Osteoblast (primary cell): Measurements from ENCODE around the gene SART3. TPM values are rescaled to one million over a fixed set of nuclear protein-coding genes. Genes with fewer than 3 reads are reported as not detected.
A peak's percentile ranks its signal among the peaks of the same experiment; 100 is the strongest.

Source experiments
- DNase-seq: peaks from one replicate; pipeline ENCODE4 v3.0.0; 2011; ENCODE audit warnings: low spot score, mixed read lengths; ENCODE audit not compliant: insufficient read length; ENCODE audit errors: missing footprints
- H2AFZ ChIP-seq: 2 replicates; pipeline ENCODE4 v1.6.0; 2011; ENCODE audit warnings: mild to moderate bottlenecking, low read length
- H3K27ac ChIP-seq: 2 replicates; pipeline ENCODE4 v1.5.1; 2011; ENCODE audit warnings: mild to moderate bottlenecking, low read depth, low read length, moderate library complexity
- H3K27me3 ChIP-seq: 2 replicates; pipeline ENCODE4 v1.6.0; 2012; ENCODE audit warnings: mild to moderate bottlenecking, control low read depth, inconsistent platforms, low read length, moderate library complexity; ENCODE audit not compliant: insufficient read depth
- H3K36me3 ChIP-seq: 2 replicates; pipeline ENCODE4 v1.5.1; 2011; ENCODE audit warnings: mild to moderate bottlenecking, low read length, control low read depth, moderate library complexity; ENCODE audit not compliant: insufficient read depth
- H3K4me1 ChIP-seq: 2 replicates; pipeline ENCODE4 v1.5.1; 2011; ENCODE audit warnings: mild to moderate bottlenecking, low read length, control low read depth, moderate library complexity; ENCODE audit not compliant: insufficient read depth
- H3K4me2 ChIP-seq: 2 replicates; pipeline ENCODE4 v1.6.0; 2011; ENCODE audit warnings: mild to moderate bottlenecking, low read length; ENCODE audit not compliant: insufficient read depth
- H3K4me3 ChIP-seq: fragments of 200-600 bp; sonication (generic); 3 replicates; pipeline ENCODE4 v1.5.1; 2012; ENCODE audit warnings: mild to moderate bottlenecking, low read length, inconsistent platforms; ENCODE audit not compliant: insufficient read depth
- H3K79me2 ChIP-seq: 2 replicates; pipeline ENCODE4 v1.6.0; 2012; ENCODE audit warnings: mild to moderate bottlenecking, low read length, control low read depth, inconsistent platforms; ENCODE audit not compliant: insufficient read depth
- H3K9me3 ChIP-seq: 2 replicates; pipeline ENCODE4 v1.5.1; 2011; ENCODE audit warnings: low read depth, low read length, control low read depth
- H4K20me1 ChIP-seq: 2 replicates; pipeline ENCODE4 v1.6.0; 2012; ENCODE audit warnings: mild to moderate bottlenecking, low read length, control low read depth; ENCODE audit not compliant: insufficient read depth
- total RNA-seq: library from RNA; depleted of rRNA; stranded (reverse); fragments of >200 nt; gene quantifications from 2 replicates; pipeline ENCODE4 v1.2.3, GENCODE V29; 2012
- TF ChIP-seq, protein P1 (sequence below): IDR thresholded peaks from 2 replicates; pipeline ENCODE4 v1.5.1; 2011; ENCODE audit warnings: mild to moderate bottlenecking, low read depth, low read length, moderate library complexity; ENCODE audit errors: extremely low read depth

Gene SART3, protein sequence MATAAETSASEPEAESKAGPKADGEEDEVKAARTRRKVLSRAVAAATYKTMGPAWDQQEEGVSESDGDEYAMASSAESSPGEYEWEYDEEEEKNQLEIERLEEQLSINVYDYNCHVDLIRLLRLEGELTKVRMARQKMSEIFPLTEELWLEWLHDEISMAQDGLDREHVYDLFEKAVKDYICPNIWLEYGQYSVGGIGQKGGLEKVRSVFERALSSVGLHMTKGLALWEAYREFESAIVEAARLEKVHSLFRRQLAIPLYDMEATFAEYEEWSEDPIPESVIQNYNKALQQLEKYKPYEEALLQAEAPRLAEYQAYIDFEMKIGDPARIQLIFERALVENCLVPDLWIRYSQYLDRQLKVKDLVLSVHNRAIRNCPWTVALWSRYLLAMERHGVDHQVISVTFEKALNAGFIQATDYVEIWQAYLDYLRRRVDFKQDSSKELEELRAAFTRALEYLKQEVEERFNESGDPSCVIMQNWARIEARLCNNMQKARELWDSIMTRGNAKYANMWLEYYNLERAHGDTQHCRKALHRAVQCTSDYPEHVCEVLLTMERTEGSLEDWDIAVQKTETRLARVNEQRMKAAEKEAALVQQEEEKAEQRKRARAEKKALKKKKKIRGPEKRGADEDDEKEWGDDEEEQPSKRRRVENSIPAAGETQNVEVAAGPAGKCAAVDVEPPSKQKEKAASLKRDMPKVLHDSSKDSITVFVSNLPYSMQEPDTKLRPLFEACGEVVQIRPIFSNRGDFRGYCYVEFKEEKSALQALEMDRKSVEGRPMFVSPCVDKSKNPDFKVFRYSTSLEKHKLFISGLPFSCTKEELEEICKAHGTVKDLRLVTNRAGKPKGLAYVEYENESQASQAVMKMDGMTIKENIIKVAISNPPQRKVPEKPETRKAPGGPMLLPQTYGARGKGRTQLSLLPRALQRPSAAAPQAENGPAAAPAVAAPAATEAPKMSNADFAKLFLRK
- 39.8 and 57.9 TPM in 2 replicates for total RNA-seq

DNA sequence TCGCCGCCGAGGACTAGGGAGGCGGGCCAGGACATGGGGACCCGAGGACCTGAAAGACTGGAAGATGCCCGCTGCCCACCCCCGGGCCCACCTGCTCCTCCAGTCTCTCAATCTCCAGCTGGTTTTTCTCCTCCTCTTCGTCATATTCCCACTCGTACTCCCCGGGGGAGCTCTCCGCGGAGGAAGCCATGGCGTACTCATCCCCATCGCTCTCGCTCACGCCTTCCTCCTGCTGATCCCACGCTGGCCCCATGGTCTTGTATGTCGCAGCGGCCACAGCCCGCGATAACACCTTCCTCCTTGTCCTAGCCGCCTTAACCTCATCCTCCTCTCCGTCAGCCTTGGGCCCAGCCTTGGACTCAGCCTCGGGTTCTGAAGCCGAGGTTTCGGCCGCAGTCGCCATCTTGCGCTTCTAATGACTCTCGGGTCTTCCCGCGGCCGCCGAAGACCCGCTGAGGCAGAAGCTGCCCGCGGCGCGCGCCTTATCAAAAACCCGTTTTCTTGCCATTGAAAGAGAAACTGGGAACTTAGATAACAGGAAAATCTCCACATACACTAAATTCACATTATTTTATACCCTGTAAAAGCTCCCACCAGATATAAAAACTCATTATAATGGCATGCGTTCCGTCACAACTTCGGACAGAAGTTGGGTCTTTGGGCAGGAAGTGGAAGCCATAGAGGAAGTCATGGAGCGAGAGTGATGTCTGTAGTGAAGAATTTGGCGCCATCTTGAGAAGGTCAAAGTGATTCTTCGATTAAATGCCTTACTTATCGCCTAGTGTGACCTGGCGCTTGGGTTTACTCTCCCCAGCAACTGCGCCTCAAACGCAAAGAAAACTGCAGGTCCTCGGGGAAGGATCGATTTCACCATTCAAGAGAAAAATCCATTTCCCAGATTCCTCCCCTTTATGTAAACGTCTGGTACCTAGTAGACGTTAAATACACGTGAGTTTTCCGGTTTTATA lies at the start of gene SART3:
Gene SART3 (minus strand): TSS at position 422 of the 968 bp plus-strand sequence. CDS start 19 bp downstream, at position 403.
- TF ChIP-seq, protein P1, sequence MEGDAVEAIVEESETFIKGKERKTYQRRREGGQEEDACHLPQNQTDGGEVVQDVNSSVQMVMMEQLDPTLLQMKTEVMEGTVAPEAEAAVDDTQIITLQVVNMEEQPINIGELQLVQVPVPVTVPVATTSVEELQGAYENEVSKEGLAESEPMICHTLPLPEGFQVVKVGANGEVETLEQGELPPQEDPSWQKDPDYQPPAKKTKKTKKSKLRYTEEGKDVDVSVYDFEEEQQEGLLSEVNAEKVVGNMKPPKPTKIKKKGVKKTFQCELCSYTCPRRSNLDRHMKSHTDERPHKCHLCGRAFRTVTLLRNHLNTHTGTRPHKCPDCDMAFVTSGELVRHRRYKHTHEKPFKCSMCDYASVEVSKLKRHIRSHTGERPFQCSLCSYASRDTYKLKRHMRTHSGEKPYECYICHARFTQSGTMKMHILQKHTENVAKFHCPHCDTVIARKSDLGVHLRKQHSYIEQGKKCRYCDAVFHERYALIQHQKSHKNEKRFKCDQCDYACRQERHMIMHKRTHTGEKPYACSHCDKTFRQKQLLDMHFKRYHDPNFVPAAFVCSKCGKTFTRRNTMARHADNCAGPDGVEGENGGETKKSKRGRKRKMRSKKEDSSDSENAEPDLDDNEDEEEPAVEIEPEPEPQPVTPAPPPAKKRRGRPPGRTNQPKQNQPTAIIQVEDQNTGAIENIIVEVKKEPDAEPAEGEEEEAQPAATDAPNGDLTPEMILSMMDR: no peak
- peaks cover 32% of the 10 kb centered on the region for H3K4me1 ChIP-seq
- peaks cover 26% of the 10 kb centered on the region for H4K20me1 ChIP-seq
- no peaks in the 10 kb centered on the region for H3K27me3 ChIP-seq
- peak within 1 kb of the TSS; percentile 96 for H3K27ac ChIP-seq
- peak within 1 kb of the TSS; percentile 88 for H3K4me3 ChIP-seq
- DNase-seq: peak; percentile 93
- peaks cover 20% of the 10 kb centered on the region for H3K36me3 ChIP-seq
- H2AFZ ChIP-seq: peak within 1 kb of the TSS; percentile 95
- H3K9me3 ChIP-seq: no peaks in the 10 kb centered on the region
- H3K4me2 ChIP-seq: peak within 1 kb of the TSS; percentile 100
- H3K79me2 ChIP-seq: peaks cover 65% of the 10 kb centered on the region

- Histone ChIP-seq H3K79me2 (no peaks in the 10 kb centered on the region), H3K27me3 (no peaks in the 10 kb centered on the region), H4K20me1 (no peaks in the 10 kb centered on the region), H3K36me3 (no peaks in the 10 kb centered on the region), H2AFZ (no peak overlapping the region), H3K4me2 (no peak overlapping the region), H3K4me1 (peaks cover 25% of the 10 kb centered on the region), H3K27ac (peak overlapping the region; percentile 47), H3K4me3 (no peak overlapping the region), H3K9me3 (no peaks in the 10 kb centered on the region)
- peak; percentile 13 for DNase-seq
- TF ChIP-seq, protein P1: no peak
Observed at GRCh38 chr12:108610336-108610815, 49.4 kb upstream of the SART3 start.

DNA sequence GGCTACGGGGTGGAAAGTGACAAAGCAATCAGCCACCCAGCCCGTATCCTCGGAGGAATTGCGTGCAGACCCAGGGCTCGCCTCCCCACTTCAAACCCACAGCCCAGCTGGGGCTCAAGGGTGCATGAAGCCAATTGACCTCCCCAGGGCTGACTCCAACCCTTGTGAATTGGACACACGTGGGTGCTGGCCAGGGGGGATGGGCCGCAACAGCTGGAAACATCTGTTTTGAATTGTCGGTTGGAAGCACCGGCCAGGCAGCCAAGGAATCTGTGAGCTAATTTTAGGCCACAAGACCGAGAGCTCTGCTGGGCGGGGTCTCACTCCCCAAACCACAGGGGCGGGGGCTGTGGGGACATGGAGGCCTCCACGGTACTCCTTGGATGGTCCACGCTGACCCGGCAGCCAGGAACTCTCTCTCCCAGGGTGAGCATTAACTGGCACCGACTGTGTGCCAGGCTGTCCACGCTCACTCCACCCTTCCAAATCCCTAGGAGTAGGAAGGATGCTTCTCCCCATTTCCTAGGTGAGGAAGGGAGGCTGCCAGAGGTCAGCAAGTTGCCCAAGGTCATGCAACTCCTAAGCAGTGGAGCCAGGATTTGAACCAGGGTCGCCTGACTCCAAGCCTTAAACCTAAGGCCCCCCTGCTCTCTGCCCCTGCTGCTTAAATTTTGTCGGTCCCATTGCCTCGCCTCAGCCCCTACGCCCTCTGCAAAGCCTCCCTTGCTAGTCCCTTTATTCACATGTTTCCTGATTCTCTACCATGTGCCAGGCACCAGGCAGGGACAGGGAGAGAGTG lies 48.8 kb upstream of the SART3 start:
- TF ChIP-seq, protein P1: no peak
- no peaks in the 10 kb centered on the region for H4K20me1 ChIP-seq
- peaks cover 25% of the 10 kb centered on the region for H3K4me1 ChIP-seq
- peak; percentile 83 for DNase-seq
- H3K4me2 ChIP-seq: peak overlapping the region; percentile 46
- H3K36me3 ChIP-seq: no peaks in the 10 kb centered on the region
- H3K27me3 ChIP-seq: no peaks in the 10 kb centered on the region
- H3K27ac ChIP-seq: peak overlapping the region; percentile 47
- H3K79me2 ChIP-seq: no peaks in the 10 kb centered on the region
- no peak overlapping the region for H3K4me3 ChIP-seq
- H2AFZ ChIP-seq: no peak overlapping the region
- no peaks in the 10 kb centered on the region for H3K9me3 ChIP-seq
